ENCODE results near the gene WRNIP1.

DNA sequence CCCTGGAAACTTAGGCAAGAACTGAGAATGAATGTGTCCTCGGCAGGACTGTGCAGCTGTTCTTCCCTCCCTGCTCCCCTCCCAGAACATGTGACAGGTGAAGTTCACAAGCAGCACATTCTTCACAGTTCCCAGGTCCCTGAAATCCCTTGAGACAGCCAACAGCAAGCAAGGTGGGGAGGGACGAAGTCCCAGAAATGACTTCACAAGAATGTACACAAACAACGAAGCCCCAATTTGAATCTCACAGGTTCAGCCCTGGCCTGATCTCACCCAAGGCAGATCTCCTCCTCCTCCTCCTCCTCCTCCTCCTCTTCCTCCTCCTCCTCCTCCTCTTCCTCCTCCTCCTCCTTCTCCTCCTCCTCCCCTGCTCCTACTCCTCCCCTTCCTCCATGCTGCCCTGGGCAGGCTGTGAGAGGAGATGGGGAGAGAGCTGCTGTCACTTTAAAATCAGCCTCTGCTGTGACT lies 32.4 kb downstream of the WRNIP1 start:
- TF ChIP-seq EZH2 (IDR thresholded peaks at IDR 0.05) (no peak), EZH2phosphoT487 (IDR thresholded peaks at IDR 0.05) (no peak)
- TF ChIP-seq, protein P1, sequence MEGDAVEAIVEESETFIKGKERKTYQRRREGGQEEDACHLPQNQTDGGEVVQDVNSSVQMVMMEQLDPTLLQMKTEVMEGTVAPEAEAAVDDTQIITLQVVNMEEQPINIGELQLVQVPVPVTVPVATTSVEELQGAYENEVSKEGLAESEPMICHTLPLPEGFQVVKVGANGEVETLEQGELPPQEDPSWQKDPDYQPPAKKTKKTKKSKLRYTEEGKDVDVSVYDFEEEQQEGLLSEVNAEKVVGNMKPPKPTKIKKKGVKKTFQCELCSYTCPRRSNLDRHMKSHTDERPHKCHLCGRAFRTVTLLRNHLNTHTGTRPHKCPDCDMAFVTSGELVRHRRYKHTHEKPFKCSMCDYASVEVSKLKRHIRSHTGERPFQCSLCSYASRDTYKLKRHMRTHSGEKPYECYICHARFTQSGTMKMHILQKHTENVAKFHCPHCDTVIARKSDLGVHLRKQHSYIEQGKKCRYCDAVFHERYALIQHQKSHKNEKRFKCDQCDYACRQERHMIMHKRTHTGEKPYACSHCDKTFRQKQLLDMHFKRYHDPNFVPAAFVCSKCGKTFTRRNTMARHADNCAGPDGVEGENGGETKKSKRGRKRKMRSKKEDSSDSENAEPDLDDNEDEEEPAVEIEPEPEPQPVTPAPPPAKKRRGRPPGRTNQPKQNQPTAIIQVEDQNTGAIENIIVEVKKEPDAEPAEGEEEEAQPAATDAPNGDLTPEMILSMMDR (IDR thresholded peaks at IDR 0.05): no peak

Data from neural progenitor cell (in vitro differentiated cells).